NCI-H69 (cell line): ENCODE results near the gene PPME1.

Experiments
- DNase-seq: peaks from one replicate; lab custom pipeline; 2025; lab: John Stamatoyannopoulos, UW

PPME1 gene

DNA sequence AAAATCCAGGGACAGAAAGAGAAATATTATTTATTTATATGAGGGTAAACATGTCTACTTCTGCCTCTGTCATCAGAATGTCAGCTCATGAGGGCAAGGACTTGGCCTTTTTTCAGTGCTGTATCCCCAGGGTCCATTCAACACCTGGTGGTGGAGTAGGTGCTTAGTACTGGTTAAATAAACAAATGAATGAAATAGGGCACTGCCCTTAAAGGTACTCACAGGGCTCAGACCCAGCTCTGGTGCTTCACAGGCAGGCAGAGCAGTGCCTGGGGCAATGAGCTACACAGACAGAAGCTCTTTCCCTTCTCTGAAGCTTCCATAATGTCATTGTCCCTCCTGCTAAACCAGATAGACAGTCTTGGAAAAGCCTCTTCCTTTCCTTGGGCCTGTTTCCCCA, 109.4 kb downstream of the PPME1 start:
- peak; percentile 71 for DNase-seq

DNA sequence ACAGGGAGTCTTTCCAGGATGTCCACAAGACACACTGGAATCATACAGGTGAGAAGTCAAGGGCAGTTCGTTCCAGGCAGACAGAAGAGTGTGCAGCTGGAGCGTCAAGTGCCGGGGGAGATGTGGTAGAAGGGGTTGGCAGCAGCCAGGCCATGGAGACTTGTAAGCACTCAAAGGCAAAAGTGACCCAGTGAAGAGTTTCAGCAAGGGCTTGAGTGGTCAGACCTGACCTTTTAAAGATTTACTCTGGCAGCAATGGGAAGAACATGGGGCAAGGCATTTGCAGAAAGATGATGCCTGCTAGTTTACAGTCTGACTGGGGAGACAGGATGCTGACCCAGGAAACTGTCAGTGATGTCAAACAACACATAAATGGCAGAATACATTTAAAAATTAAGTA, 111.3 kb downstream of the PPME1 start:
- no peak for DNase-seq

GRCh38 chr11:74282914-74283371, 111.9 kb downstream of the PPME1 start:
- peak; percentile 31 for DNase-seq

GRCh38 chr11:74283580-74284180, 112.6 kb downstream of the PPME1 start:
- peak; percentile 51 for DNase-seq

DNA sequence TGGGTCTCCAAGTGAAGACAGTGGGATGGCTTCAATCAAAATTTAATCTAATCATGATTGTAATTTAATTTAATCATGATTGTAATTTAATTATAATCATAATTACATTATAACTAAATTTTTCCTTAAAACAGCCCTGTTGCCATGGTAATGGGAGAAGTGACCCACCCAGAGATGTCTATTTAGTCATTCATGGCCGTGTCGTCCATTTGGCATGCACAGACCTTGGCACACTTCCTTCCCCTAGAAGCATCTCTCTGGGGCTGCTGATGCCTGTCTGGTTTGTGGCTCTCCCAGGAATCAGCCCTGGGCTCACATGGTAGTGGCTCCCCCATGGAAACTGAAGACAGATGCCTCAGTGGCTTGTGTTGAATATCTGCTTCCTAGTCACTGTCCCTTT, 113.4 kb downstream of the PPME1 start:
- DNase-seq: no peak

DNA sequence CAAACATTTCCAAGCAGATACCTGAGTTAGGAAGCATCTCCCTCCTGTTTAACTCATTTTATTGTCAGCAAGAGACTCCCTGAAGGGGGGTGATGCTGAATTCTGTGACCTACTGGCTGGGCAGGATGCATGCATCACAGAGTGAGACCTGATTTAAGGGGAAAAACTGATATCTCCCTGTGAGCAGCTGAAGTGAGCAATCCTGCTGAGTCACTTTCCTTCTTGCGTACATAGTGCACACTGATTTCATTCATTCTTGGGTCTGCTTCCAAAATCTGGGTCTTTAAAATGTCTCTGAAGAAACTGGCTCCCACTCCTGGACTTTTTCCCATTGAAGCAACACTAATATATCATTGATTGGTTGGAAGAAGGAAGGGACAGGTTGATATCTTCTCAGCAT, 117.1 kb downstream of the PPME1 start:
- peak; percentile 33 for DNase-seq

- DNase-seq: no peak
Measured at GRCh38 chr11:74288911-74289310, 117.8 kb downstream of the PPME1 start.

GRCh38 chr11:74297484-74297883, 126.4 kb downstream of the PPME1 start:
- peak; percentile 8 for DNase-seq

DNA sequence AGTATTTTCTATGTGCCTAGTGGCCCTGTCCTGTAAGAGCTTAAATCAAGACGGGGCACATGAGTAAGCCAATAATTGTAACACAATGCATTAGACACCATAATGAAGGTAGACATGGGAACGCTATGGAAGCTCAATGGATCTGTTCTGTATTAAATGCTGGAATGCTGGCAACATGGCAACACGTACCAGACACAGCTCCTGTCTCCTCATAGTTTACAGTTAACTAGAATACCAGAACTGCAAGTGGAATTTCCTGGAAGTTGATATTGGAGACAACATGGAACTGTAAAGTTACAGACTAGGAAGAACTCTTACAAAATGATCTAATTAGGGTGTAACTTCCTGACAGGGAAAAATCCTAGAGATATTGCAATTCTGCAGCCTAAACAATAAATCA, 127.9 kb downstream of the PPME1 start:
- DNase-seq: no peak
